ENCODE data around the gene FERMT3. TPM values are rescaled to one million over a fixed set of nuclear protein-coding genes. Genes with fewer than 3 reads are reported as not detected.
A peak's percentile ranks its signal among the peaks of the same experiment; 100 is the strongest.

FERMT3 gene
- total RNA-seq, 1 donor from 2014 or later, result 8.4 TPM

GRCh38 chr11:64248578-64248977 is 42.1 kb downstream of the FERMT3 start:
- Mint-ChIP-seq H3K4me3 (no peak overlapping the region), H3K27me3 (ENCODE audit: low read depth) (no peaks in the 10 kb centered on the region), H3K27ac (no peak overlapping the region), H3K4me1 (peaks cover 21% of the 10 kb centered on the region), H3K9me3 (no peaks in the 10 kb centered on the region), H3K36me3 (no peaks in the 10 kb centered on the region)
- no peak for DNase-seq (ENCODE audit: low spot score in 2 of 2, unreplicated experiment in 2 of 2)
- TF ChIP-seq CTCF (IDR thresholded peaks at IDR 0.05; ENCODE audit: unreplicated experiment), result no peak

GRCh38 chr11:64249038-64249437 is 42.5 kb downstream of the FERMT3 start:
- Mint-ChIP-seq H3K4me3 (no peak overlapping the region), H3K9me3 (no peaks in the 10 kb centered on the region), H3K27me3 (ENCODE audit: low read depth) (no peaks in the 10 kb centered on the region), H3K4me1 (peaks cover 21% of the 10 kb centered on the region), H3K27ac (no peak overlapping the region), H3K36me3 (no peaks in the 10 kb centered on the region)
- TF ChIP-seq CTCF (IDR thresholded peaks at IDR 0.05; ENCODE audit: unreplicated experiment), result no peak
- no peak for DNase-seq (ENCODE audit: low spot score in 2 of 2, unreplicated experiment in 2 of 2)

GRCh38 chr11:64249563-64250414 is 43.3 kb downstream of the FERMT3 start:
- TF ChIP-seq CTCF (IDR thresholded peaks at IDR 0.05; ENCODE audit: unreplicated experiment), result no peak
- no peaks in the 10 kb centered on the region for H3K36me3 Mint-ChIP-seq
- no peaks in the 10 kb centered on the region for H3K9me3 Mint-ChIP-seq
- DNase-seq (ENCODE audit: low spot score in 2 of 2, unreplicated experiment in 2 of 2), result no peak
- H3K27me3 Mint-ChIP-seq (ENCODE audit: low read depth), result no peaks in the 10 kb centered on the region
- H3K4me3 Mint-ChIP-seq, result peak overlapping the region; percentile 28
- no peak overlapping the region for H3K27ac Mint-ChIP-seq
- peaks cover 21% of the 10 kb centered on the region for H3K4me1 Mint-ChIP-seq

GRCh38 chr11:64250415-64251015 is 44.0 kb downstream of the FERMT3 start:
- Mint-ChIP-seq H3K27me3 (ENCODE audit: low read depth) (no peaks in the 10 kb centered on the region), H3K4me3 (peak overlapping the region; percentile 75), H3K36me3 (no peaks in the 10 kb centered on the region), H3K9me3 (no peaks in the 10 kb centered on the region), H3K27ac (no peak overlapping the region), H3K4me1 (peaks cover 20% of the 10 kb centered on the region)
- no peak for TF ChIP-seq CTCF (IDR thresholded peaks at IDR 0.05; ENCODE audit: unreplicated experiment)
- no peak for DNase-seq (ENCODE audit: low spot score in 2 of 2, unreplicated experiment in 2 of 2)

- Mint-ChIP-seq H3K4me3 (peak within 1 kb of the TSS; percentile 83), H3K36me3 (no peaks in the 10 kb centered on the region), H3K27ac (peak within 1 kb of the TSS; percentile 73), H3K9me3 (no peaks in the 10 kb centered on the region), H3K4me1 (peaks cover 16% of the 10 kb centered on the region), H3K27me3 (ENCODE audit: low read depth) (no peaks in the 10 kb centered on the region)
- TF ChIP-seq CTCF (IDR thresholded peaks at IDR 0.05; ENCODE audit: unreplicated experiment), result peak; percentile 85
- peak in 1 of 2 experiments; percentile 77 for DNase-seq (ENCODE audit: low spot score in 2 of 2, unreplicated experiment in 2 of 2)
Observed at GRCh38 chr11:64251016-64251752, 44.7 kb downstream of the FERMT3 start, which contains the start of gene PLCB3. Gene PLCB3 (plus strand): TSS chr11:64251530. CDS start chr11:64251650, 120 bp downstream.
